HG03045 (cell line): ENCODE data around the gene SEMA5A.

Source experiments
- ATAC-seq: cut with Tn5 transposase; IDR thresholded peaks from one replicate; pipeline ENCODE4 v1.9.1; 2021; ENCODE audit warnings: mild to moderate bottlenecking, moderate library complexity; ENCODE audit not compliant: unreplicated experiment

SEMA5A gene

GRCh38 chr5:9094582-9094981, 451.3 kb downstream of the SEMA5A start:
- ATAC-seq: no peak

DNA sequence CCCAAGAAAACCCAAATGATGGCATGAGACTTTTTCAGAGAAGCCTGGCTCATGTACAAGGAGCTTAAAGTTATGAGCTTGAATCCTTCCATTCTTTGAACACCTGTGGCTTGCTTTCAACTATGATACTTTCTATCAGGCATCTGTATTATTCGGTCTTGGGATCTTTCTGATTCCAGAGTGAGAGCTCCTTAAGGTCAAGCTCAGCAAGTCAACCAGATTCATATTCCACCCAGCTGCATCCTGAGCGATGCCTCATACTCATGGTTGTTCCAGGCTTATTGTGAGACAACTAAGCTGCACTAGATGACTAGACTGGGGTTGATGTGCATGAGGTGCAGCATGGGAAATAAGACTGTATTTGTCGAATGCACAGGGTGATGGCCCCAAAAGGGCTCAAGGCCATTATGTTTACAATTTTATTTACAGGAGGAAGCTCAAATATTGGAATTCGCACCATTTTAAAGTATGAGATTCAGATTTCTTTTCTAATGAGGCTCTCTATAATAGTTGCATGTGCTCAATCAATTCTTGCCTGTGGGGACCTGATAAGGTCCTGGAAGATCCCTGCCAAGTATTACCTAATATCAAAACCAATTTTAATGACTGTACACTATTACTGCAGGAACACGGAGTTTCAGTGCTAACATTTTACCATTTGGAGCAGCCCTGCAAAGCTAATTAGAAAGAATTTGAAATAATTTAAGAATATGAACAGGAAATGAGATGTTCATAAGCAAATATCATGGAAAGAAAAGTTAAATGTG, 453.8 kb downstream of the SEMA5A start:
- ATAC-seq: no peak

- ATAC-seq: no peak
Observed at GRCh38 chr5:9090381-9091026, 455.4 kb downstream of the SEMA5A start.

DNA sequence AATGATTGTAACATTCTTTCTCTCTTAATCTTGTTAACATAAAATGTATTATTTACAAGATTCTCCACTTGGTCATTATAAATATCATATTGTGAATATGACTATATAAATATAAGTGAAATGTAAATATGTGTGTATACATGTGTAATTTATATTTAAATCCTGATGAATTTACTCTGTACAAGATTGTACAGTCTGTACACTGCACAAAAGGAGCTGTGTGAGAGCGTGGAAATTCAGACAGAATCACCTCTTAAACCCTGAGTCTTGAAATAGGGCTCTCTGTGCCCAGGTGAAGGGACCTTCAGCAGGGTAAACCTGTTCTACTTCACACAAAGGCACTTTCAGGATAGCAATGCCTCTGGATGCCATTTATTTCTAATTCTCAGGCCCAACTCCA, 456.0 kb downstream of the SEMA5A start:
- ATAC-seq: no peak

GRCh38 chr5:9082996-9083395, 462.9 kb downstream of the SEMA5A start:
- ATAC-seq: no peak

DNA sequence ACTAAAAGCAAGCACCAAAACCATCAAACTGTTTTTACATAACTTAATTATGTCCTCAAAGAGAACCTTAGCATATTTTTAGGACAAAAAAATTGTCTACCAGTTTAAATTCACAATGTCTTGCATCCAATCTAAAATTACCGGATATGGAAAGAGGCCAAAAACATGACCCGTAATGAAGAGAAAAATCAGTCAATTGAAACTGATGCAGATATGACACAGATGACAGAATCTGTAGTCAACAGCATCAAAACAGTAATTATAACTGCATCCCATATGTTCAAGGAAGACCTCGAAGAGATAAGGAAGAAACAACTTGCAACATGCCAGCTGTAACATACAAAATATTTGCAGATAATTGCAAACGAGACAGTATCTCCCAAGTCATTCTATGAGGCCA, 473.2 kb downstream of the SEMA5A start:
- ATAC-seq: no peak

DNA sequence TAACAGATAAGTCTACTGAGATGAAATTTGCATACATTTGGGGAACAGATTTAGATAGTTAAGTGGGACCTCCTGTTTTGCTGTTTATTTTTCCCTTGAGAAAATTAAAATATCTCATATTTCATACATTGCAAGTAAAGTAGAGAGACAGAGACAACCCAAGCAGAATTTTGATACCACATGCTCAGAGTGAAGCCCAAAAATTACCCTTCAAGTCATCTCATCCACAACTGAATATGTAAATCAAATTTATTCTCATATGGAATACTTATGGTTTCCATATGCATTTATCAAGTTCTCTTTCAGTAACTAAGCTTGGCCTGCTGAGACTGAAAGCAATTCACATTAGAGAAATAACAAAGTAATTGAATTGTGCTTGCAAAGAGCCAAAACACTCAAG, 474.4 kb downstream of the SEMA5A start:
- ATAC-seq: no peak

DNA sequence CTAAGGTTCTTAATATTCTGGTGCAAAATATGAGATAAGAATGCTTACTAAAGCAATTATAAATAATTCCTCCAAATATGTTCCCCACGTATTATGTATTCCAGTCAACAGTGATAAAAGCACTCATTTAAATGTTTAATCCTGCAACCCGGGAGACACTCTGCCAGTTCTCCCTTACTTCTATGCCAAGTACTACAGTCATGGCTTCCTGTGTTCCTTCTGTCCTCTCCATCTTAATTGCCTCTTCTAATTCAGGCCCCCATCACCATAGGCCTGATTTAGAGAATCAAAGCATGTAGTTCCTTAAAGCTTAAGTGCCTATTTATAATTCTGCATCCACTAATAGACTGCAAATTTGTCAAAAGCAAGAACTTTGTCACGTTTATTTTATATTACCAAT, 474.8 kb downstream of the SEMA5A start:
- no peak for ATAC-seq

DNA sequence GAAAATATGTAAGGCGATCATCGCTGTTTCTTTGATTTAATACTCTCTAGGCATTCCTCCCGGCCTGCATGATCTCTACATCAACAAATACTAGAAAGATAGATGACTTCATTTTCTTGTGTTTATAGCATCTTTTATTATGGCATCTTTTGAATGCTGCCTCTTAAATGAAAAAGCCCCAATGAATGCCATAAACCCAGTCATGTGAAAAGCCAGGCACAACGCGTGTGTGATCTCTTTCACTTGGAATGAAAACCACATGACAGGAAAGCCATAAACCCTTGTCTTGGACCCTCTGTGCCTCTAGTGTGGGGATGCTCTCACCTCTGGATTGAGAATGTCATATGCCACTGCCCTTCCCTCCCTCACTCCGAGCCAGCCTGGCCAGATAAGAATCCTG, 476.2 kb downstream of the SEMA5A start:
- ATAC-seq: no peak

DNA sequence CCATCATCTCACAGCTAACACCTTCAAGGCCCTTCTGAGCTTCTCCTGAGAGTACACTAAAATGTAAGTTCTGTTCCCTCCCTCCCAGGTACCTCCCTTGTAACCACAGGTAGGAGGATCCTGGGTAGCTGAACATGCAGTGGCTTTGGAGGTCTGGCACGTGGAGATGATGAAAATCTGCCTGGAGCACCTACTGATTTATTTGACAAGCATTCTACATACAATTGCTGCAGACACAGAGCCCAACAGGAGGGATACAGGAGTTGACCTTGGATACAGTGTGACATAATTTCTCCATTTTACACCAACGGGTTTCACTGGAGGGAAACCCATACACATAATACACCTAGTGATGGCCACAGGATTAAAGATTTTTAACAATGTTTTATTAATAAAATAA, 478.7 kb downstream of the SEMA5A start:
- no peak for ATAC-seq

DNA sequence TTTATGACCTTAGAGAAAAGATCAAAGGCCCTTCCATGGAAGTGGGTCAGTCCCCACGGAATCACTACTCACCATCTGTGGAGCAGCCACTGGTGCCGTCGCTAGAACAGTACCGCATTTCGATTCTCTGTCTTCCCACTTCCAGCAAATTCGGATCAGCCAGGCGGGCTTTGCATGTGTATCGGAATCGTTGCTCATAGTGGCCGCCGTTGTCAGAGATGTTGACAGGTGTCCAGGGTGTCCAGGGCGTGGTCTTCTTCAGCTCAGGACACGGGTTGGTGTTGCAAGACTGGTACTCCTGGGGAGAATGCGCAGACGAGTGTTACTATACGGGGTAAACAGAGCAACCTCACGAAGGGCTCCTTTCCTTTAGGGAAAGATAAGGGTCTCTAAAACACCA, 479.5 kb downstream of the SEMA5A start:
- ATAC-seq: no peak

DNA sequence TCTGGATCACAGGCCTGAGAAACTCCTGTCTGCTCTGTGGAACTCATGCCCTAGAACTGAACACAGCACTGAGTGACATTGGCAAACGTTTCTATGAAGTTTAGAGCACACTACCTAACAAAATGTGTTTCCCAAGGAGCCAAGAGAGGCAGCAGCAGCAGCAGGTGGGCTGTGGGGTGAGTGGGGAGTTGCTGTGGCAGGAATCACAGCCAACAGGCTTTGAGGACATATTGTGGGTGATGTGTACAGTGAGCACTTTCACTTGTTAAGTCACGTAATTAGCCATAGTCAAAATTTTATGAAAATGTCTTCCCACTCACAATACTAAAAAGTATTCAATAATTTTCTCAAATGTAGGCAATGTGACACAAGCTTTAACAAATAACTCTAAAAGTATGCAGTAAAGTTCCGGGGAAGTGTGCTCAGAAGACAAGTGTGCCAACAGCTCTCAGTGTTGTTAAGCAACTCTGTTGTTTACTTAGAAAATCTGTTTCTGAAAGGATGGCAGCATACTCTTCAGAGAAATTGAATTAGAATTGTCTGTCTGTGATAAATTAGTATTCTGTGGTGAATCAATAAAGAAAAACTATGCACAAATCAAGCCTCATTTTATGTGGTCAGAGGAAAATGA, 482.1 kb downstream of the SEMA5A start:
- ATAC-seq: no peak

DNA sequence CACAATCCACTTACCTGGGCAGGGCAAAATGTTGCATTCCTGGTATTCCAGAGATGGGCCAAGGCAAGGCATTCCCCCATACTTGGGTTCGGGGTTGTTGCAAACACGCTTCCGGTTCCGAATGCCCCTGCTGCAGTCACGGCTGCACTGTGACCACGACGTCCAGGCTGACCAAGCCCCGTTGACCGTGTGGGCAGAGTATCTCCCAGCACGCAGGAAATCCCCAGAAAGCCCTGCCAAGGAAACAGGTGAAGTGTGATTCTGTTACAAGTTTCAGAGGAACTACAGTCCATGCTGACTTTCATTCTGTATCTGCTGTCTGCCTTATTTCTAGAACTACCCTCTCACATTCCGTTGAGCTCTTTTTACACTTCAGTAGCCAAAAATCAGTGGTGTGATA, 483.0 kb downstream of the SEMA5A start:
- no peak for ATAC-seq

DNA sequence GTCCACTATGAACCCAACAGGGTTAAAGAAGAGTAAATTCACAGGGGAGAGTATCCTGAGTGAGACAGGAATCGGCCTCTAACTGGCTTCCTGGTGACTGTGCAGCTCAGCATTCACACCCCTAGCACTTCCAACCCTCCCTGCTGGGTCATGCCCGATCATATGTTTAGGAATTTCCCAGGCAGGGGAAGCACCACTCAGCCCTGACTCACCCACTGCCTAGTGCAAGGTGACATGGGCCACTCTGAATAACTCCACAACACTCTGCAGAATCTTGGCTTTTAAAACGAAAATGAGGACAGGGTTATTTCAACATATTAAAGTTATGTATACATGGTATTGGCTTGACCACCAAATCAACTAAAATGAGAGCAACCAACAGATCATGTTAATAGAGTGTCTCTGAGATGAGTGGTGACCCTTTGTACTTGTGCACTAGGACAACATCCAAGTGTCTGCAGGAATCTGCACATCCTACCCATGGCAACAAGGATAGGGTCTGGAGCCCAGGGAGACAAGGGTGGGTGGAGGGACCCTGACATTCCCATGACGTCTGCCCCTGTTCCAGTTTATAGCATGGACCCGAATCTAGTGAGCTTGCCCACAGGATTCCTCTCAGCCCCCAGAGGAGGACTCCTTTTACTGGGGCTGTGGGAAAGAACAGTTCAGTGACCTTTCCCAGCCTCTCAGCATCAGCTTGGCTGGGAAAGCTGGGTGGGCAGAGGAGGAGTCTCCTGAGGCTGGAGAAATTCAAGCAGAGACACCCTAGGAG, 485.8 kb downstream of the SEMA5A start:
- no peak for ATAC-seq

GRCh38 chr5:9058666-9059065, 487.2 kb downstream of the SEMA5A start:
- no peak for ATAC-seq

DNA sequence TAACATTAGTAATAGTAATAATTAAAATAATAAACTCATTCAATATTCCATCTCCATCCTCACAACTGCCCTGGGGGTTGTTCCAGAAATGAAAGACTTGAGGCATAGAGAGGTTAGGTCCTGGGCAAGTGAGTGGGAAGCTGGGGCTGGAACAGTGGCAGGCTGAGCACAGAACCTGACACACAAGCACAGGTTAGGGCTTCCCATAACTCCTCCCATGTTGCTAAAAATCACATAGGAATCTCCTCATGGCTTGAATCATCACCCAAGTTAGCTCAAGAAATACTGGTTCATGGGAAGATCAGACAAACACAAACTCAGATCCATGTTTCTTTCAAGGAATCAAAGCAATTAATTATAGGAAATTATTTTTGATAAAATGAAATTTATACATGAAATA, 487.7 kb downstream of the SEMA5A start:
- ATAC-seq: no peak

DNA sequence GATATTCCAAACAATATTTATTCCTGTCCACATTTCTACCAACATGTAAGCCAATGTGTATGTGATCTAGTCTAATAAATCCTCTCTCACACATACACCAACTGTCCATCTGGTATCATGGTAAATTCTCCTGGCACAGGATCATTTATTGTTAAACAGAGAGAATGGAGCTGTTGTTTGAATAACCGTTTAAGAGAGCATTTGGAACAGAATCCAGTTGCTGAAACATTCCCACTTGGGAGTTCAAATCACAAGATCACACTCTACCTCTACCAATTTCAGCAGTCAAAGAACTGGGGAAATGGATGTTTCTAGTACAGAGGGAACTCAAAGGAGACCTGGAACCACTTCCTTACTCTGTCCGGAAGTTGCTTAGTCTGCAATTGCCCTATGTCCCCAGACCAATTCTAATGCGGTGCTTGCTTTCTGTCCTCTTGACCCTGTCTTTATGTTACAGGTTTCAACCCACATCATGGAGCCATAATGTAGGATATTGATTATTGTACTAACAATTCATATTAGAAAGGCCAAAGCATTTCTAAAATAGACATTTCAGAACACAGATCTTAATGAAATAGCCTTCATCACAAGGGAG, 488.4 kb downstream of the SEMA5A start:
- ATAC-seq: no peak

DNA sequence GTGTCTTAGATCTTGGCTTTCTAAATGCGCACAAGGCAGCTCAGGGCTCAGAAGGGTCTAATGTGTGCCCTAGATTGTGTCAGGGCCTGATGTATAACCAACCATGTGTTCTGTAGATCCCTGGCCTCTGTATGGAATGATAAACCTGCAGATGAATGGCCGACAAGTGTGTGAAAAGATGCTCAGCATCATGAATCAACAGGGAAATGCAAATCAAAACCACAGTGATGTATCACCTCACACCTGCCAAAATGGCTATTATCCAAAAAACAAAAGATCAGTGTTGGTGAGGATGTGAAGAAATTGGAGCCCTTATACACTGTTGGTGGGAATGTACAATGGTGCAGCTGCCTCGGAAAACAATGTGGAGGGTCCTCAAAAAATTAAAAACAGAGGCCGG, 489.8 kb downstream of the SEMA5A start:
- no peak for ATAC-seq

DNA sequence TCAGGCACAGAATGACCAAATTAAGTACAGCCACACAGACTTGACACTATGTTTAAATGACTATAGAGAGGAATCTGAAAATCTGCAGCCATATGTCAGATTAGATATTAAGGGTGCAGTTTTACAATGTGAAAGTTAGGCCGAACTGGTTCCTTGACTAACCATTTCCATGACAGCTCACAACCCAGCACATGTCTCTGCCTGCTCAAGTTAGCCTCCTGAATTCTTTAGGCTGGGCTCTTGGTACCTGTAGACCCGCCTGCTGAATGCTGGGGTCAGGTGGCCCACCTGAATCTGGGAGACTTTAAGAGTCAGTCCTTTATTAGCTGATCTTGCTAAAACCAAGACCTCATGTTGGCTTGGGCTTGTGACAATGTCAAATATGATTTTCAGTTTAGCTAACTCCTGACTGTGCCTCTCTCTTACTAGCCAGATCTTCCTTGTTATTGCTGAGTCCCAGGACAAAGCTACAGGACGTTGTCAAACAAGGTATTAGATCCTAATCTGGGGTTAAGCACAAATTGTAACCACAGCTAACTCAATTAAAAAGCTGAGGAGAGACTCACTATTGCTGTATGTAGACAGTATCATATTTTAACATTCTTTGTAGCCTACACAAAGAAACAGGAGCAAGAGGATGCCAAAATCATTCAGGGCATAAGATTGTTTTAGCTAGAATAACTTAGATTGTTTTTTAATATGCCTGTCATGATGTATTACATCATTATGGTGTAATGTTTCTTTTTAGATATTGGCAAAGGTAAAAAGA, 490.9 kb downstream of the SEMA5A start:
- ATAC-seq: no peak

DNA sequence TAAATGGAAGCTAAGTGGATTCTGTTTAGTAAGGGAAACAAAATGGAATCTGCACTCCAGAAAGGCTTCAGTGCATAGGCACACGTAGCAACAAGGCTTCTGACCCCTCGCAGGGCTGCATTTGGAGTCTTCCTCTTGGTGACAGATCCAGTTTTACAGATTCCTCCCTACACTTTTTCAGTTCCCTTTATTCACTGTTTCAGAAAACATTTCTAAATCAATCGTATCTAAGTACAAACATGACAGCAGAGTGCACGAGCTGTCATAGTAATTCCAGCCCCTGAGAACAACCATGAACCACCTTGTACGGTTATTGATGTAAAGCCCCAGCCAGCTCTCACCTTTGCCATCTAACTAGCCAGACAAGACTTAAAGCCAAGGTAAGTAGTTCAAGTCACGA, 491.6 kb downstream of the SEMA5A start:
- no peak for ATAC-seq
